ENCODE data around the gene MSRB3. TPM values are rescaled to one million over a fixed set of nuclear protein-coding genes. Genes with fewer than 3 reads are reported as not detected.

Gene MSRB3
- total RNA-seq, 1 experiment from 2014 or later: 0.55 TPM

- H2AFZ ChIP-seq: no peak overlapping the region
- no peaks in the 10 kb centered on the region for H4K20me1 ChIP-seq (ENCODE audit: insufficient read depth)
- H3K4me3 ChIP-seq: no peak overlapping the region
- BruUV-seq (replicated peaks): no TSS peak
- no peak overlapping the region for H3K4me2 ChIP-seq
- no peaks in the 10 kb centered on the region for H3K4me1 ChIP-seq (replicated peaks; ENCODE audit: insufficient read depth)
- ChIA-PET POLR2A (ENCODE audit: unreplicated experiment) (no interaction called here), CTCF (no interaction called here)
- no peaks in the 10 kb centered on the region for H3F3A ChIP-seq (ENCODE audit: insufficient read depth, low read depth)
- DNase-seq: no peak
- H3K79me2 ChIP-seq (ENCODE audit: low read depth): no peaks in the 10 kb centered on the region
- no peak overlapping the region for H3K27ac ChIP-seq
- intact Hi-C loops (cut with micrococcal nuclease; ENCODE audit: unreplicated experiment): no loop called here
- no peaks in the 10 kb centered on the region for H3K36me3 ChIP-seq (ENCODE audit: low read depth)
- no peak for TF ChIP-seq CTCF (conservative IDR thresholded peaks at IDR 0.05)
- no peak for TF ChIP-seq EZH2 (IDR thresholded peaks at IDR 0.05; ENCODE audit: low read depth)
- H3K27me3 ChIP-seq (ENCODE audit: insufficient read depth, low read depth): no peaks in the 10 kb centered on the region
- H3K9me2 ChIP-seq (ENCODE audit: insufficient read depth): no peaks in the 10 kb centered on the region
- 0 out of 2 replicates have a peak, but pooled peaks cover 4% of the 10 kb centered on the region for H3K9me3 ChIP-seq (ENCODE audit: insufficient read depth, low read depth)
Observed at GRCh38 chr12:65329721-65330120, 51.2 kb downstream of the MSRB3 start.

GRCh38 chr12:65330331-65330730 is 51.8 kb downstream of the MSRB3 start:
- BruUV-seq (replicated peaks): no TSS peak
- Histone ChIP-seq H3K27ac (no peak overlapping the region), H2AFZ (no peak overlapping the region), H4K20me1 (ENCODE audit: insufficient read depth) (no peaks in the 10 kb centered on the region), H3F3A (ENCODE audit: insufficient read depth, low read depth) (no peaks in the 10 kb centered on the region), H3K4me1 (replicated peaks; ENCODE audit: insufficient read depth) (peaks cover 2% of the 10 kb centered on the region; the same call in 1 of the 2 replicates), H3K9me3 (ENCODE audit: insufficient read depth, low read depth) (0 out of 2 replicates have a peak, but pooled peaks cover 4% of the 10 kb centered on the region), H3K4me3 (no peak overlapping the region), H3K79me2 (ENCODE audit: low read depth) (no peaks in the 10 kb centered on the region), H3K36me3 (ENCODE audit: low read depth) (no peaks in the 10 kb centered on the region), H3K4me2 (no peak overlapping the region), H3K27me3 (ENCODE audit: insufficient read depth, low read depth) (no peaks in the 10 kb centered on the region), H3K9me2 (ENCODE audit: insufficient read depth) (no peaks in the 10 kb centered on the region)
- ChIA-PET CTCF (no interaction called here), POLR2A (ENCODE audit: unreplicated experiment) (no interaction called here)
- DNase-seq: no peak
- TF ChIP-seq CTCF (conservative IDR thresholded peaks at IDR 0.05): no peak
- no peak for TF ChIP-seq EZH2 (IDR thresholded peaks at IDR 0.05; ENCODE audit: low read depth)
- intact Hi-C loops (cut with micrococcal nuclease; ENCODE audit: unreplicated experiment): no loop called here

DNA sequence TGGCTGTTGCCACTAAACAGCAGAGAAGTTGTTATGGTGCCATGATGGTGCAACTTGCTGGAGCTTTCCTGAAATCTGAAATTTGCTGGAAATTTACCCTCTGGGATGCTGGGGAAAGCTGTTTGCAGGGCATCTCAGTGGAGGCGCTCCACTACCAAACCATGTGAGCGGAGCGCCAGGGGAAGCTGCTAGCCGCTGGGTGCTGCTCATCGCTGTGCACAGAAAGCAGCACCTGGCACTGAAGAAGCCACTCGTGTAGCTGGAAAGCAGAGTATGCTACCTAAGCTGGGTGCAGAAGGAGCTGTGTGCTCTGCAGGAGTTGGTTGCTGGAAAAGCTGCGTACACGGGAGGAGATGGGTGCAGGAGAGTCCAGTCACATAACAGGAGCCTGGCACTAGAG is 53.0 kb downstream of the MSRB3 start:
- no peak overlapping the region for H3K4me3 ChIP-seq
- no TSS peak for BruUV-seq (replicated peaks)
- 0 out of 2 replicates have a peak, but pooled peaks cover 4% of the 10 kb centered on the region for H3K9me3 ChIP-seq (ENCODE audit: insufficient read depth, low read depth)
- no peaks in the 10 kb centered on the region for H4K20me1 ChIP-seq (ENCODE audit: insufficient read depth)
- no peak overlapping the region for H3K27ac ChIP-seq
- H3K36me3 ChIP-seq (ENCODE audit: low read depth): no peaks in the 10 kb centered on the region
- no peak for TF ChIP-seq EZH2 (IDR thresholded peaks at IDR 0.05; ENCODE audit: low read depth)
- H2AFZ ChIP-seq: no peak overlapping the region
- POLR2A ChIA-PET (ENCODE audit: unreplicated experiment): no interaction called here
- DNase-seq: no peak
- H3K27me3 ChIP-seq (ENCODE audit: insufficient read depth, low read depth): no peaks in the 10 kb centered on the region
- H3K9me2 ChIP-seq (ENCODE audit: insufficient read depth): no peaks in the 10 kb centered on the region
- H3K4me2 ChIP-seq: no peak overlapping the region
- intact Hi-C loops (cut with micrococcal nuclease; ENCODE audit: unreplicated experiment): no loop called here
- H3F3A ChIP-seq (ENCODE audit: insufficient read depth, low read depth): no peaks in the 10 kb centered on the region
- peaks cover 5% of the 10 kb centered on the region; the same call in 1 of the 2 replicates for H3K4me1 ChIP-seq (replicated peaks; ENCODE audit: insufficient read depth)
- H3K79me2 ChIP-seq (ENCODE audit: low read depth): no peaks in the 10 kb centered on the region
- CTCF ChIA-PET: no interaction called here

DNA sequence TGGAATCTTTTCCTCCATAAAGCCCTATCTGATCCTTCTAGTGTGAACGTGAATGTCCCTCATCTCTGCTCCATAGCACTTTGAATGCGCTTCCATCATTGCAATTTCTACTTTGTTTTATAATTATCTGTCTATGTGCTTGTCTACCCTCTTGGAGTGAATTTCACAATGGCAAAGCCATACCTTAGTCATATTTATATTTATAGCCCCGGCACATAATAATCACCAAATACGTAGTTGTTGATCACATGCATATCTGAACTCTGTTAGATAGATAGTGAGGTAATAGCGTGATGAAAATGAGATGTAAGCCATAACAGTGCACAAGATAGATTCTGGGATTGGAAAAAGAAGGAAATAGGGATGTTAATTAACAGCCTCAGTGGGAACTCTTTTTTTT is 55.2 kb downstream of the MSRB3 start:
- no peaks in the 10 kb centered on the region for H3K27me3 ChIP-seq (ENCODE audit: insufficient read depth, low read depth)
- H3K9me2 ChIP-seq (ENCODE audit: insufficient read depth): no peaks in the 10 kb centered on the region
- H2AFZ ChIP-seq: no peak overlapping the region
- DNase-seq: no peak
- no peak overlapping the region for H3K4me3 ChIP-seq
- no peaks in the 10 kb centered on the region for H3K79me2 ChIP-seq (ENCODE audit: low read depth)
- H4K20me1 ChIP-seq (ENCODE audit: insufficient read depth): no peaks in the 10 kb centered on the region
- H3K4me2 ChIP-seq: no peak overlapping the region
- CTCF ChIA-PET: interaction anchor here (0.6 kb wide), 1 partner anchor 10 kb away, joined by 3 read pairs; no protein-coding TSS in a partner anchor
- TF ChIP-seq EZH2 (IDR thresholded peaks at IDR 0.05; ENCODE audit: low read depth) (no peak), CTCF (conservative IDR thresholded peaks at IDR 0.05) (no peak)
- 0 out of 2 replicates have a peak, but pooled peaks cover 4% of the 10 kb centered on the region for H3K9me3 ChIP-seq (ENCODE audit: insufficient read depth, low read depth)
- no peak overlapping the region for H3K27ac ChIP-seq
- intact Hi-C loops (cut with micrococcal nuclease; ENCODE audit: unreplicated experiment): no loop called here
- POLR2A ChIA-PET (ENCODE audit: unreplicated experiment): no interaction called here
- H3K4me1 ChIP-seq (replicated peaks; ENCODE audit: insufficient read depth): peaks cover 5% of the 10 kb centered on the region; the same call in 1 of the 2 replicates
- no peaks in the 10 kb centered on the region for H3K36me3 ChIP-seq (ENCODE audit: low read depth)
- no peaks in the 10 kb centered on the region for H3F3A ChIP-seq (ENCODE audit: insufficient read depth, low read depth)
- no TSS peak for BruUV-seq (replicated peaks)
